WTC11 (cell line): ENCODE results near the gene RAB24. TPM values are rescaled to one million over a fixed set of nuclear protein-coding genes. Genes with fewer than 3 reads are reported as not detected.

ENCODE experiments used
- ATAC-seq: fragments of 200-7000 bp; cut with Tn5 transposase; 2 replicates; pipeline ENCODE4 v1.10.0; 2021; ENCODE audit warnings: mild to moderate bottlenecking, moderate library complexity
- CTCF ChIA-PET: fragments of 300-600 bp; sonication (Branson Sonifier 250); formaldehyde crosslinking; loops from one replicate; lab custom pipeline; 2021; ENCODE audit warnings: antibody characterized with exemption; lab: Charles Lee
- POLR2A ChIA-PET: fragments of 350-600 bp; sonication (Branson Sonifier 250); formaldehyde crosslinking; loops from one replicate; lab custom pipeline; 2021; ENCODE audit warnings: antibody characterized with exemption; lab: Charles Lee
- DNase-seq: peaks from one replicate; pipeline ENCODE4 v3.0.0; 2021; ENCODE audit warnings: low spot score
- H3K27ac Mint-ChIP-seq: 2 replicates; pipeline ENCODE4 v1.8.0; 2021; ENCODE audit warnings: mixed read lengths
- H3K27me3 Mint-ChIP-seq: 2 replicates; pipeline ENCODE4 v1.8.0; 2021; ENCODE audit warnings: low read depth, mild to moderate bottlenecking, moderate library complexity, mixed read lengths
- H3K36me3 Mint-ChIP-seq: 2 replicates; pipeline ENCODE4 v1.8.0; 2021; ENCODE audit warnings: mixed read lengths
- H3K4me1 Mint-ChIP-seq: 2 replicates; pipeline ENCODE4 v1.8.0; 2022; ENCODE audit warnings: mixed read lengths
- H3K4me3 Mint-ChIP-seq: 2 replicates; pipeline ENCODE4 v1.8.0; 2021; ENCODE audit warnings: mild to moderate bottlenecking, moderate library complexity, mixed read lengths
- H3K9me3 Mint-ChIP-seq: 2 replicates; pipeline ENCODE4 v1.8.0; 2021; ENCODE audit warnings: mixed read lengths
- CREB1 ChIP-seq: sonication (generic); formaldehyde crosslinking; IDR thresholded peaks from 2 replicates; pipeline ENCODE4 v1.8.0; 2023; ENCODE audit warnings: mild to moderate bottlenecking, missing genetic modification reagents
- ETV6 ChIP-seq: sonication (generic); formaldehyde crosslinking; IDR thresholded peaks from 2 replicates; pipeline ENCODE4 v1.8.1; 2022; ENCODE audit warnings: mild to moderate bottlenecking, missing genetic modification reagents
- GRHL2 ChIP-seq: fragments of 250-450 bp; sonication (Bioruptor Pico); IDR thresholded peaks from 2 replicates; pipeline ENCODE4 v1.8.0; 2022; ENCODE audit warnings: mild to moderate bottlenecking, moderate library complexity; ENCODE audit not compliant: insufficient replicate concordance, severe bottlenecking
- TEAD1 ChIP-seq: sonication (generic); formaldehyde crosslinking; IDR thresholded peaks from 2 replicates; pipeline ENCODE4 v1.8.0; 2022; ENCODE audit warnings: mild to moderate bottlenecking, missing genetic modification reagents
- TEAD4 ChIP-seq: sonication (generic); formaldehyde crosslinking; IDR thresholded peaks from 2 replicates; pipeline ENCODE4 v1.8.0; 2022; ENCODE audit warnings: mild to moderate bottlenecking, missing genetic modification reagents
- TP53 ChIP-seq: sonication (generic); formaldehyde crosslinking; IDR thresholded peaks from 2 replicates; pipeline ENCODE4 v1.8.1; 2023; ENCODE audit warnings: mild to moderate bottlenecking, missing genetic modification reagents
- ZNF121 ChIP-seq: sonication (generic); formaldehyde crosslinking; IDR thresholded peaks from 2 replicates; pipeline ENCODE4 v1.8.0; 2023; ENCODE audit warnings: missing genetic modification reagents
- ZNF219 ChIP-seq: sonication (generic); formaldehyde crosslinking; IDR thresholded peaks from 2 replicates; pipeline ENCODE4 v1.8.0; 2023; ENCODE audit warnings: missing genetic modification reagents, mild to moderate bottlenecking, borderline replicate concordance
- ZNF317 ChIP-seq: sonication (generic); formaldehyde crosslinking; IDR thresholded peaks from 2 replicates; pipeline ENCODE4 v1.8.1; 2023; ENCODE audit warnings: low read depth, mild to moderate bottlenecking, moderate library complexity, missing genetic modification reagents, borderline replicate concordance
- ZNF396 ChIP-seq: fragments of 250-450 bp; sonication (Bioruptor Pico); IDR thresholded peaks from 2 replicates; pipeline ENCODE4 v1.8.0; 2021; ENCODE audit warnings: mild to moderate bottlenecking, moderate library complexity, borderline replicate concordance
- total RNA-seq: library from RNA; stranded (reverse); gene quantifications from 3 replicates; pipeline ENCODE4 v1.2.3, GENCODE V29; 2021
- TF ChIP-seq, protein P1 (sequence below): sonication (generic); formaldehyde crosslinking; IDR thresholded peaks from 2 replicates; pipeline ENCODE4 v1.8.0; 2023; ENCODE audit warnings: mild to moderate bottlenecking, missing genetic modification reagents
- TF ChIP-seq, protein P2 (sequence below): fragments of 250-450 bp; sonication (Bioruptor Pico); IDR thresholded peaks from 2 replicates; pipeline ENCODE4 v1.9.0; 2021; ENCODE audit warnings: mild to moderate bottlenecking
- TF ChIP-seq, protein P3 (sequence below): sonication (generic); formaldehyde crosslinking; IDR thresholded peaks from 2 replicates; pipeline ENCODE4 v1.8.1; 2022; ENCODE audit warnings: low read depth, missing genetic modification reagents, borderline replicate concordance
- TF ChIP-seq, protein P4 (sequence below): sonication (generic); formaldehyde crosslinking; IDR thresholded peaks from 2 replicates; pipeline ENCODE4 v1.8.1; 2023; ENCODE audit warnings: mild to moderate bottlenecking, missing genetic modification reagents
- TF ChIP-seq, protein P5 (sequence below): fragments of 200-600 bp; IDR thresholded peaks from 2 replicates; pipeline ENCODE4 v1.8.0; 2022; ENCODE audit warnings: antibody characterized with exemption

Gene RAB24
- total RNA-seq, 1 experiment from 2014 or later = 37.0 TPM

DNA sequence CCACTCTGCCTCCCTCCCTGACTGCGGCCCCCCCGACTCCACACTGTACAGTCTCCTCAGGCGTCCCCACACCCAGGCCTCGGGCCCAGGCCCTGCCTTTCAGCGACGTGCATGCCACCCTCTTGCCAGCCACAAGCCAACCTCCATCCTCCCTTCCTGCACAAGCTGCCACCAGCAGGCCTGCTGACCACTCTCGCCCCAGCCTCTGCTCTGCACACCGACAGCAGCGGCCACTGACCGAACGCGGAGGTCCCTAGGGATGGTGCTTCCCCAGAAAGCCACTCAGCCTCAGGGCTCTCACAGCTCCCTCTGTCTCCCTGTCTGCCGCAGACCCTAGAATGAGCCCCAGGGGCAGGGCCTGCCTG, 29.4 kb upstream of the RAB24 start:
- ATAC-seq = no peak
- peaks cover 53% of the 10 kb centered on the region for H3K36me3 Mint-ChIP-seq
- ChIA-PET POLR2A (no interaction called here), CTCF (interaction anchor here (1.1 to 1.7 kb wide), 2 partner anchors 14 to 165 kb away, joined by 3 to 4 read pairs; partner anchors contain the start of gene PDLIM7)
- TF ChIP-seq ZNF219 (CRISPR knock-in tag) (peak; percentile 58; the same call in 1 of the 2 replicates), TEAD4 (CRISPR knock-in tag) (no peak)
- DNase-seq = no peak
- H3K27me3 Mint-ChIP-seq = no peaks in the 10 kb centered on the region
- no peak overlapping the region; the same call in 1 of the 2 replicates for H3K27ac Mint-ChIP-seq
- H3K4me1 Mint-ChIP-seq = peaks cover 21% of the 10 kb centered on the region
- H3K4me3 Mint-ChIP-seq = no peak overlapping the region; the same call in 1 of the 2 replicates
- no peaks in the 10 kb centered on the region for H3K9me3 Mint-ChIP-seq

DNA sequence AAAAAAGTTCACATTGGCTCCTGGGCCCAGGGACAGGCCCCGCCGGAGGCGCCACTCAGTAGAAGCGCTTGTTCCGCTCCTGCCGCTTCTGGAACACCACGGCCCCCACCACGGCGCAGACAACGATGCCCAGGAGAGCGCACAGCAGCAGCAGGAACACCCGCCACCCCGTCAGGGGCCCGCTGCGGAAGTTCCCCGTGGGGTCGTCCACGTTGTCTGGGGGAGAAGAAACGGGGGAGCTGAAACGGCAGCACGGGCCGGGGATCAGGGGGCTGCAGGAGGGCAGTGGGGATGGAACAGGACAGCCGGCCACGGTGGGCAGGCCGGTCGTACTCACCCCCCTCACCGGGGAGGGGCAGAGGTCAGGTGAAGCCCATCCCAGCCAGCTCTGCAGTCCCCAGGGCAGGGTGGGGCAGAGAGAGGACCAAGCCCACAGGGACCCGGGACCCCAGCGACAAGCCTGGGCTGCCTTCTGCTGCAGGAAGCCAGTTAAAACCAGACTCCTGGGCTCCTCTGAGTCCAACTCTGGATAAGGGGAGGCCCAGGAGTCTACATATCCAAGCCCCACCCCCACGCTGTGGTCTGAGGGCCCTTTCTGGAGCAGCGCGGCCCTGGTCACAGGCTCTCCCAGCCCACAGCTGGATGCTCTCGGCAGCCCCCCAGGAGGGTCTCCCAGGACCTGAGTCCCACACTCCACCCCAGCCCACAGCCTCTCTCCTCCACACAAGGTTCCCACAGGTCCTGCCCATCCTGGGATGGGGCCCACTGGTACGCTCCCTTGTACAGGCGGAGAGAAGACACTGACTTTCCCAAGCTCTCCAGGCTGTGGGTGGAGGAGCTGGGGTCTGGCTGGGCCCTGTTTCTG, 28.7 kb upstream of the RAB24 start:
- H3K27ac Mint-ChIP-seq = no peak overlapping the region
- DNase-seq = no peak
- no peak overlapping the region for H3K4me3 Mint-ChIP-seq
- peaks cover 21% of the 10 kb centered on the region for H3K4me1 Mint-ChIP-seq
- no peaks in the 10 kb centered on the region for H3K9me3 Mint-ChIP-seq
- no peak for ATAC-seq
- H3K36me3 Mint-ChIP-seq = peaks cover 49% of the 10 kb centered on the region
- ChIA-PET CTCF (interaction anchor here (1.0 to 1.7 kb wide), 5 partner anchors 14 to 165 kb away, joined by 3 to 8 read pairs (median 3); partner anchors contain the start of gene PDLIM7), POLR2A (no interaction called here)
- no peaks in the 10 kb centered on the region for H3K27me3 Mint-ChIP-seq
- no peak for TF ChIP-seq TEAD1
- TF ChIP-seq, protein P1, sequence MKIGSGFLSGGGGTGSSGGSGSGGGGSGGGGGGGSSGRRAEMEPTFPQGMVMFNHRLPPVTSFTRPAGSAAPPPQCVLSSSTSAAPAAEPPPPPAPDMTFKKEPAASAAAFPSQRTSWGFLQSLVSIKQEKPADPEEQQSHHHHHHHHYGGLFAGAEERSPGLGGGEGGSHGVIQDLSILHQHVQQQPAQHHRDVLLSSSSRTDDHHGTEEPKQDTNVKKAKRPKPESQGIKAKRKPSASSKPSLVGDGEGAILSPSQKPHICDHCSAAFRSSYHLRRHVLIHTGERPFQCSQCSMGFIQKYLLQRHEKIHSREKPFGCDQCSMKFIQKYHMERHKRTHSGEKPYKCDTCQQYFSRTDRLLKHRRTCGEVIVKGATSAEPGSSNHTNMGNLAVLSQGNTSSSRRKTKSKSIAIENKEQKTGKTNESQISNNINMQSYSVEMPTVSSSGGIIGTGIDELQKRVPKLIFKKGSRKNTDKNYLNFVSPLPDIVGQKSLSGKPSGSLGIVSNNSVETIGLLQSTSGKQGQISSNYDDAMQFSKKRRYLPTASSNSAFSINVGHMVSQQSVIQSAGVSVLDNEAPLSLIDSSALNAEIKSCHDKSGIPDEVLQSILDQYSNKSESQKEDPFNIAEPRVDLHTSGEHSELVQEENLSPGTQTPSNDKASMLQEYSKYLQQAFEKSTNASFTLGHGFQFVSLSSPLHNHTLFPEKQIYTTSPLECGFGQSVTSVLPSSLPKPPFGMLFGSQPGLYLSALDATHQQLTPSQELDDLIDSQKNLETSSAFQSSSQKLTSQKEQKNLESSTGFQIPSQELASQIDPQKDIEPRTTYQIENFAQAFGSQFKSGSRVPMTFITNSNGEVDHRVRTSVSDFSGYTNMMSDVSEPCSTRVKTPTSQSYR (CRISPR knock-in tag) = no peak
- TF ChIP-seq, protein P2, sequence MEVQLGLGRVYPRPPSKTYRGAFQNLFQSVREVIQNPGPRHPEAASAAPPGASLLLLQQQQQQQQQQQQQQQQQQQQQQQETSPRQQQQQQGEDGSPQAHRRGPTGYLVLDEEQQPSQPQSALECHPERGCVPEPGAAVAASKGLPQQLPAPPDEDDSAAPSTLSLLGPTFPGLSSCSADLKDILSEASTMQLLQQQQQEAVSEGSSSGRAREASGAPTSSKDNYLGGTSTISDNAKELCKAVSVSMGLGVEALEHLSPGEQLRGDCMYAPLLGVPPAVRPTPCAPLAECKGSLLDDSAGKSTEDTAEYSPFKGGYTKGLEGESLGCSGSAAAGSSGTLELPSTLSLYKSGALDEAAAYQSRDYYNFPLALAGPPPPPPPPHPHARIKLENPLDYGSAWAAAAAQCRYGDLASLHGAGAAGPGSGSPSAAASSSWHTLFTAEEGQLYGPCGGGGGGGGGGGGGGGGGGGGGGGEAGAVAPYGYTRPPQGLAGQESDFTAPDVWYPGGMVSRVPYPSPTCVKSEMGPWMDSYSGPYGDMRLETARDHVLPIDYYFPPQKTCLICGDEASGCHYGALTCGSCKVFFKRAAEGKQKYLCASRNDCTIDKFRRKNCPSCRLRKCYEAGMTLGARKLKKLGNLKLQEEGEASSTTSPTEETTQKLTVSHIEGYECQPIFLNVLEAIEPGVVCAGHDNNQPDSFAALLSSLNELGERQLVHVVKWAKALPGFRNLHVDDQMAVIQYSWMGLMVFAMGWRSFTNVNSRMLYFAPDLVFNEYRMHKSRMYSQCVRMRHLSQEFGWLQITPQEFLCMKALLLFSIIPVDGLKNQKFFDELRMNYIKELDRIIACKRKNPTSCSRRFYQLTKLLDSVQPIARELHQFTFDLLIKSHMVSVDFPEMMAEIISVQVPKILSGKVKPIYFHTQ (CRISPR knock-in tag) = no peak
- TF ChIP-seq CREB1 (CRISPR knock-in tag) = no peak
- TF ChIP-seq, protein P3, sequence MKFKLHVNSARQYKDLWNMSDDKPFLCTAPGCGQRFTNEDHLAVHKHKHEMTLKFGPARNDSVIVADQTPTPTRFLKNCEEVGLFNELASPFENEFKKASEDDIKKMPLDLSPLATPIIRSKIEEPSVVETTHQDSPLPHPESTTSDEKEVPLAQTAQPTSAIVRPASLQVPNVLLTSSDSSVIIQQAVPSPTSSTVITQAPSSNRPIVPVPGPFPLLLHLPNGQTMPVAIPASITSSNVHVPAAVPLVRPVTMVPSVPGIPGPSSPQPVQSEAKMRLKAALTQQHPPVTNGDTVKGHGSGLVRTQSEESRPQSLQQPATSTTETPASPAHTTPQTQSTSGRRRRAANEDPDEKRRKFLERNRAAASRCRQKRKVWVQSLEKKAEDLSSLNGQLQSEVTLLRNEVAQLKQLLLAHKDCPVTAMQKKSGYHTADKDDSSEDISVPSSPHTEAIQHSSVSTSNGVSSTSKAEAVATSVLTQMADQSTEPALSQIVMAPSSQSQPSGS (CRISPR knock-in tag) = no peak
- TF ChIP-seq GRHL2 = no peak

DNA sequence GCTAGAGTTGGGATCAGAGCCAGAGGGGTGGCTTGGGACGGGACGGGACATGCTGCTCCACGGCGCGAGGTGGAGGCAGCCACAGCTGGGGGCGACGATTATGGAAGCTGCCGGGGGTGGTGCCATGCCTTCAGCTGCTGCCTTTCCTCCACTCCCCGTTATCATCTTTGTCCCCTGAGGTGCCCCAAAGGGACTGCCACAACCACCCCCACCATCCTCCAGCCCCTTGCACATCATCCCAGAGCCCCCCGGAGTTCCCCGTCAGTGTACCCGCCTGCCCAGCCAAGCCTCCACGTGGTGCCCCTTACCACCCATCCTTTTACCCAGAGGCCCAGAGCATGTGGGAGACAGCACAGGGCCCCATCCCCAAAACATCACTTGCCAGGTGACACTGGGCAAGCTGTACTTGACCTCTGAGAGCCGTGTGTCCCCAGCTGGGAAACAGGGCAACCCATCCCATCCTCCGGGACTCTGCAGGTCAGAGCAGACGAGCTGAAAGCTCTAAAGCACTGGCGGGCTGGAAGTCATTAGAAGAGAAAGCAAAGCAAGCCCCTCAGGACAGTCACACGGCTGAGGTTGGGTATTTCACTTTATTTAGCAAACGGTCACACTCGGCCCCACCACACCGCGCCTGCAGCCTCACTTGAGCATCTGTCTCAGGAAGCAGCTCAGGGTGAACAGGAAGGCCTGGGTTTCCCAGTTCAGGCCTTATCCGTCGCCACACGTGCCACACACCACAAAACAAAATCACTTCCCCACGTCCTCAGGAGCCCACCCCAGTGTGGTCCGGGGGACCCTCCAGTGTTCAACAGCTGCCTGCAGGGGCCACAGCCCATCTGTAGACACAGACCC, 27.7 kb upstream of the RAB24 start:
- ATAC-seq = no peak
- H3K36me3 Mint-ChIP-seq = peaks cover 44% of the 10 kb centered on the region
- H3K4me3 Mint-ChIP-seq = no peak overlapping the region
- H3K27me3 Mint-ChIP-seq = no peaks in the 10 kb centered on the region
- DNase-seq = no peak
- H3K27ac Mint-ChIP-seq = peak overlapping the region; percentile 46; the same call in 1 of the 2 replicates
- H3K4me1 Mint-ChIP-seq = peaks cover 17% of the 10 kb centered on the region
- no peaks in the 10 kb centered on the region for H3K9me3 Mint-ChIP-seq
- ChIA-PET CTCF (interaction anchor here (1.0 to 2.0 kb wide), 4 partner anchors 13 to 39 kb away, joined by 3 to 8 read pairs (median 4); no protein-coding TSS in a partner anchor), POLR2A (no interaction called here)
- TF ChIP-seq TP53 (CRISPR knock-in tag) = no peak
- TF ChIP-seq ZNF317 (CRISPR knock-in tag) = no peak
- TF ChIP-seq, protein P4, sequence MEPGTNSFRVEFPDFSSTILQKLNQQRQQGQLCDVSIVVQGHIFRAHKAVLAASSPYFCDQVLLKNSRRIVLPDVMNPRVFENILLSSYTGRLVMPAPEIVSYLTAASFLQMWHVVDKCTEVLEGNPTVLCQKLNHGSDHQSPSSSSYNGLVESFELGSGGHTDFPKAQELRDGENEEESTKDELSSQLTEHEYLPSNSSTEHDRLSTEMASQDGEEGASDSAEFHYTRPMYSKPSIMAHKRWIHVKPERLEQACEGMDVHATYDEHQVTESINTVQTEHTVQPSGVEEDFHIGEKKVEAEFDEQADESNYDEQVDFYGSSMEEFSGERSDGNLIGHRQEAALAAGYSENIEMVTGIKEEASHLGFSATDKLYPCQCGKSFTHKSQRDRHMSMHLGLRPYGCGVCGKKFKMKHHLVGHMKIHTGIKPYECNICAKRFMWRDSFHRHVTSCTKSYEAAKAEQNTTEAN (CRISPR knock-in tag) = no peak
- no peak for TF ChIP-seq ZNF396 (CRISPR knock-in tag)
- TF ChIP-seq ZNF121 (CRISPR knock-in tag) = no peak
- TF ChIP-seq, protein P5, sequence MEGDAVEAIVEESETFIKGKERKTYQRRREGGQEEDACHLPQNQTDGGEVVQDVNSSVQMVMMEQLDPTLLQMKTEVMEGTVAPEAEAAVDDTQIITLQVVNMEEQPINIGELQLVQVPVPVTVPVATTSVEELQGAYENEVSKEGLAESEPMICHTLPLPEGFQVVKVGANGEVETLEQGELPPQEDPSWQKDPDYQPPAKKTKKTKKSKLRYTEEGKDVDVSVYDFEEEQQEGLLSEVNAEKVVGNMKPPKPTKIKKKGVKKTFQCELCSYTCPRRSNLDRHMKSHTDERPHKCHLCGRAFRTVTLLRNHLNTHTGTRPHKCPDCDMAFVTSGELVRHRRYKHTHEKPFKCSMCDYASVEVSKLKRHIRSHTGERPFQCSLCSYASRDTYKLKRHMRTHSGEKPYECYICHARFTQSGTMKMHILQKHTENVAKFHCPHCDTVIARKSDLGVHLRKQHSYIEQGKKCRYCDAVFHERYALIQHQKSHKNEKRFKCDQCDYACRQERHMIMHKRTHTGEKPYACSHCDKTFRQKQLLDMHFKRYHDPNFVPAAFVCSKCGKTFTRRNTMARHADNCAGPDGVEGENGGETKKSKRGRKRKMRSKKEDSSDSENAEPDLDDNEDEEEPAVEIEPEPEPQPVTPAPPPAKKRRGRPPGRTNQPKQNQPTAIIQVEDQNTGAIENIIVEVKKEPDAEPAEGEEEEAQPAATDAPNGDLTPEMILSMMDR = no peak
- TF ChIP-seq ZNF219 (CRISPR knock-in tag) = no peak
- TF ChIP-seq, protein P3 (CRISPR knock-in tag) = no peak
- no peak for TF ChIP-seq ETV6 (CRISPR knock-in tag)
